Mesothelial cell of epicardium (in vitro differentiated cells): ENCODE results near the gene MYH10. TPM values are rescaled to one million over a fixed set of nuclear protein-coding genes. Genes with fewer than 3 reads are reported as not detected.
A peak's percentile ranks its signal among the peaks of the same experiment; 100 is the strongest.
"Not testable (repeated sequence)": the region's sequence is repeated elsewhere in the genome, so short reads cannot be mapped to it uniquely, and the experiment has no call there.

Experiments used
- DNase-seq, 2 experiments: peaks; one replicate each; pipeline ENCODE4 v3.0.0; 2021; ENCODE audit warnings: low spot score in 2 of 2; ENCODE audit not compliant: unreplicated experiment in 2 of 2
- H3K27ac Mint-ChIP-seq: 2 replicates; pipeline ENCODE4 v1.8.0; 2021; ENCODE audit warnings: mixed read lengths
- H3K27me3 Mint-ChIP-seq: 2 replicates; pipeline ENCODE4 v1.8.0; 2021; ENCODE audit warnings: low read depth, mixed read lengths
- H3K36me3 Mint-ChIP-seq: 2 replicates; pipeline ENCODE4 v1.8.0; 2021; ENCODE audit warnings: mixed read lengths
- H3K4me1 Mint-ChIP-seq: 2 replicates; pipeline ENCODE4 v1.8.0; 2021; ENCODE audit warnings: mixed read lengths
- H3K4me3 Mint-ChIP-seq: 2 replicates; pipeline ENCODE4 v1.8.0; 2021; ENCODE audit warnings: mild to moderate bottlenecking, moderate library complexity, mixed read lengths
- H3K9me3 Mint-ChIP-seq: 2 replicates; pipeline ENCODE4 v1.8.0; 2021; ENCODE audit warnings: mixed read lengths
- total RNA-seq: library from RNA; stranded (reverse); gene quantifications from 3 replicates; pipeline ENCODE4 v1.2.1, GENCODE V29; 2021
- TF ChIP-seq, protein P1 (sequence below): fragments of 200-600 bp; sonication (generic); IDR thresholded peaks from one replicate; pipeline ENCODE4 v1.5.0; 2021; ENCODE audit warnings: antibody characterized with exemption; ENCODE audit not compliant: unreplicated experiment

The MYH10 gene
- total RNA-seq, 1 donor from 2014 or later: 328 TPM

DNA sequence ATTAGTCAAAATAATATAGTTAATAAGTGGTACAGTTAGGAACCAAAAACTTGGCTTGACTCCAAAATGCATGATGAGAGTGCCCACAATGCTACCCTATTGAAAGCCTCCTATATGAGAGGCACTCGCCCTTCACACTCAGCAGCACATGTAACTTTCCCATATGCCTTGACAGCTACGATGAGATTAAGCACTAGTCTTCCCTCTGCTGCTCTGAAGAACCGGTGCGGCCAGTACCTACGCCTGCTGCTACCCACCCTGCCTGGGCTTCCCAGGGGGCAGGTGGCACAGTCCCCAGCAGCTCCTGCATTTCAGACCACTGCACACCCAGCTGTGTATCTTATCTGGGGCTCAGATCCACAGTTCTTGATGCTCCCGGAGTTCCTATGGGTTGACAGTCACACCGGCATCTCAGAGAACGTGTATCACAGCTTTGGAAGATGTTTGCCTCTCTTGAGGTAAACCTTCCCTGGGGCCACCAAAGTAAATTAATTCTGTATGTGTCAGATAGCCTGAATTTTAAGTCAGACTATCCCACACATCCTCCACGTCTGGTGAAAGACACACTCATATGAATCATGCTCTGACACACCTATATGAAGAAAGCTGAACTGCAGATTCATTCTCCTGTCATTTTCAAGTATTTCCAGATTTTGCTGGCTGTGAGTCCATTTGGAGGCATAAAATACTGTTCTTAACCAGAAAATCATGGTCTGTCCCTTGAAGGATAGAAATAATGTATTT lies 77.8 kb downstream of the MYH10 start:
- H3K9me3 Mint-ChIP-seq: peaks cover 8% of the 10 kb centered on the region
- DNase-seq: no peak
- no peak overlapping the region for H3K4me3 Mint-ChIP-seq
- H3K36me3 Mint-ChIP-seq: peaks cover 48% of the 10 kb centered on the region
- peak overlapping the region; percentile 4 for H3K27ac Mint-ChIP-seq
- peaks cover 13% of the 10 kb centered on the region for H3K4me1 Mint-ChIP-seq
- TF ChIP-seq, protein P1, sequence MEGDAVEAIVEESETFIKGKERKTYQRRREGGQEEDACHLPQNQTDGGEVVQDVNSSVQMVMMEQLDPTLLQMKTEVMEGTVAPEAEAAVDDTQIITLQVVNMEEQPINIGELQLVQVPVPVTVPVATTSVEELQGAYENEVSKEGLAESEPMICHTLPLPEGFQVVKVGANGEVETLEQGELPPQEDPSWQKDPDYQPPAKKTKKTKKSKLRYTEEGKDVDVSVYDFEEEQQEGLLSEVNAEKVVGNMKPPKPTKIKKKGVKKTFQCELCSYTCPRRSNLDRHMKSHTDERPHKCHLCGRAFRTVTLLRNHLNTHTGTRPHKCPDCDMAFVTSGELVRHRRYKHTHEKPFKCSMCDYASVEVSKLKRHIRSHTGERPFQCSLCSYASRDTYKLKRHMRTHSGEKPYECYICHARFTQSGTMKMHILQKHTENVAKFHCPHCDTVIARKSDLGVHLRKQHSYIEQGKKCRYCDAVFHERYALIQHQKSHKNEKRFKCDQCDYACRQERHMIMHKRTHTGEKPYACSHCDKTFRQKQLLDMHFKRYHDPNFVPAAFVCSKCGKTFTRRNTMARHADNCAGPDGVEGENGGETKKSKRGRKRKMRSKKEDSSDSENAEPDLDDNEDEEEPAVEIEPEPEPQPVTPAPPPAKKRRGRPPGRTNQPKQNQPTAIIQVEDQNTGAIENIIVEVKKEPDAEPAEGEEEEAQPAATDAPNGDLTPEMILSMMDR: no peak
- no peaks in the 10 kb centered on the region for H3K27me3 Mint-ChIP-seq

DNA sequence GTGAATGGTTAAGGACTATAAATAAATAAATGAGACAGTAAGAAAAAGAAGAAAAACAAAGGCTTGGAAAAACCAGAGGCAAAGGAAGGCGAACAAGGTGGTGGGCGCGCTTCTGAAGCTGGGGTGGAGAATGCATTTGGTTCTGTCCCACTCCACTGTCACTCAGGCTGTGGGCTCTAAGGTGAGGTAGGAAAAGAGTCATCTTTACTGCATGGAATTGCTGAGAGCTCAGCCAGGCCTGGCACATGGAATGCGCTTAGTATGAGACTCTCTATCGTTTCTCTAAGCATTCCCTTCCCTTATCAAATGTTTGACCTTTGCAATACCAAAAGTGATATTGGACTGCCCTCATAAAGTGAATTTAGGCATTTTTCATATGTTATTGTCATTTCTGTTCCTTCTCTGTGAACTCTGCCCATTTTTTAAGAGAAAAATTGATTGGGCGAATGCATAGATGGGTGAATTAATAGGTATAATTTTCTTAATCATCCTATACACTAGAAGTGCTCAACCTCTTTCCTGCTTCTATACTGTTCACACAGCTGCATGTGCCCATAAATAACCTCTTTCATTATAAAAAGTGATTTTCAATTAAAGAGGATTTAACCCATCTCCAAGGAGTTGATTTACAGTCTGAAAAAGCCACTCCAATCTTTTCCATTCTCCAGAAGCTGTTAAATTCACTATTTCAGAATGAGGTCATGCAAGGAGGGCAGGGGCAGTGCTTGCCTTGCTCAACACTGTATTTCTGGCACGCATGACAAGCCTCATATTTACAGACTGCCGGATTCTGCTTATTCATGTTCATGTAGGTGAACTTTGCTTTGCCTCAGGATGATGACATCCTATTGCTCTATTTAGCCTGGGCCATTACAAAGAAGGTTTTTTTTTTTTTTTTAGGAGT lies 87.7 kb downstream of the MYH10 start:
- peaks cover 55% of the 10 kb centered on the region for H3K36me3 Mint-ChIP-seq
- DNase-seq: no peak
- peaks cover 5% of the 10 kb centered on the region for H3K9me3 Mint-ChIP-seq
- H3K27ac Mint-ChIP-seq: peak overlapping the region; percentile 21
- no peak overlapping the region for H3K4me3 Mint-ChIP-seq
- no peaks in the 10 kb centered on the region for H3K27me3 Mint-ChIP-seq
- TF ChIP-seq, protein P1: no peak
- no peaks in the 10 kb centered on the region for H3K4me1 Mint-ChIP-seq

DNA sequence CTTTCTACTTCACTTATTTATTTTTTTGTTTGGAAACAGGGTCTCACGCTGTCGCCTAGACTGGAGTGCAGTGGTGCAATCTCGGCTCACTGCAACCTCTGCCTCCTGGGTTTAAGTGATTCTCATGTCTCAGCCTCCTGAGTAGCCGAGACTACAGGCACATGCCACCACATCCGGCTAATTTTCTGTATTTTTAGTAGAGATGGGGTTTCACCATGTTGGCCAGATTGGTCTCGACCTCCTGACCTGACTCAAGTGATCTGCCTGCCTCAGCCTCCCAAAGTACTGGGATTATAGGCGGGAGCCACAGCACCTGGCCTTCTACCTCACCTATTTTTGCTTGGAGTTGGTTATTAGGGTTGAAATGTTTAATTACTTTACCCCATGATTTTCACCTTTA lies 90.5 kb downstream of the MYH10 start:
- H3K4me1 Mint-ChIP-seq, H3K27ac Mint-ChIP-seq, H3K9me3 Mint-ChIP-seq, H3K27me3 Mint-ChIP-seq, DNase-seq, H3K4me3 Mint-ChIP-seq: not testable (repeated sequence)
- peaks cover 48% of the 10 kb centered on the region for H3K36me3 Mint-ChIP-seq

DNA sequence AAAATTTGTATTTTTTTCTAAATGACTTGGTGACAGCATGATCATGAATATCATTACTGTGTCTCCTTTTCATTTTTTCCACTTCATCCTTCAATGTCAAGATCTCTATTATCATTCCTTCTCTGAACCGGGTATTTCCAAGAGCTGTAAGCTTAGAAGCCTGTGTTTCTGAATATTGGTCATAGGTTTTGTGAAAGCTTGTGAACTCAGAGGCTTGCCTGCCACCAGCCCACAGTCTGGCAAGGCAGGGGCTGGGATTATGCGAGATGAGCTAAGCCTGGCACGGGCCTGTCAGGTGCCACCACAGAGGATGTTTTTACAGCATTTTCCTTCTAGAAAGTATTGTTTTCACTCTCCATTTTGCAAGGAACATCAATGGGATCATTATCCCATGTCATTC lies 92.8 kb downstream of the MYH10 start:
- H3K27ac Mint-ChIP-seq: peak overlapping the region; percentile 59
- H3K4me1 Mint-ChIP-seq: no peaks in the 10 kb centered on the region
- H3K9me3 Mint-ChIP-seq: no peaks in the 10 kb centered on the region
- H3K27me3 Mint-ChIP-seq: no peaks in the 10 kb centered on the region
- peaks cover 32% of the 10 kb centered on the region for H3K36me3 Mint-ChIP-seq
- TF ChIP-seq, protein P1: no peak
- DNase-seq: no peak
- H3K4me3 Mint-ChIP-seq: no peak overlapping the region

DNA sequence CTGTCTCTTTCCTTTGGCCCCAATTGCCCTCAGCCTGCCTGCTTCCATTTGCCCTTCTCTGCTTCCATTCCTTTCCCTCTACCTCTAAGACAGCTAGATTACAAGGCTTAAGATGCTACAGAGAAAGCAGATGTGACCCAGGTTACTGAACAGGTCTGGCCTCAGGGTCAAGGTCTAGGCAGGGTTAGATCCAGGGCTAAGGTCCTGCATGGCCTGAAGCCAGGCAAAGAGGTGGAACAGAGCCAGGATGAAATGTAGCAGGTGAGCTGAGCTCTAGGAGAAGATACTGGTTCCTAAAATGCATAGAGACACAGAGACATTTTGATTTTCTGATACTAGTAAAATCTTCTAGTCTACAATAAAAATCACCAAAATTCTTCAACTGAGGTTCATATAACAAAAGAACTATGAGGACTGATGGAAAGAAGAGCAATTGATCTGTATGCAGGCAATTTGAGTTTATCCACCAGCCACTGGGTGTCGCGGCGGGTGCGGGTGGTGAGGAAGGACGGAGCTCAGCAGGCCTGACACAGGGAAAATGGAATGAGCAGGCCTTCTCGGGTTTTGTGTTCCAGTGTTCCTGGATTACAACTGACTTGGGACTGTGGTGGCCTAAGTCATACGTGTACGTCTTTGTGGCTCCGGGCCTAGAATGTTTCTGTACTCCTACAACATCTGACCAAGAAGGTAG lies 95.9 kb downstream of the MYH10 start:
- DNase-seq: no peak
- Mint-ChIP-seq H3K4me1 (no peaks in the 10 kb centered on the region), H3K4me3 (no peak overlapping the region), H3K27me3 (no peaks in the 10 kb centered on the region), H3K27ac (no peak overlapping the region), H3K9me3 (no peaks in the 10 kb centered on the region), H3K36me3 (peaks cover 16% of the 10 kb centered on the region)
- TF ChIP-seq, protein P1: no peak
